HepG2 (cell line): Measurements from ENCODE around the gene SIGMAR1. TPM values are rescaled to one million over a fixed set of nuclear protein-coding genes. Genes with fewer than 3 reads are reported as not detected.

Experiments
- BORCS8-MEF2B ChIP-seq: sonication (generic); formaldehyde crosslinking; IDR thresholded peaks from 2 replicates; pipeline ENCODE4 v1.8.0; 2022; ENCODE audit warnings: mild to moderate bottlenecking, missing genetic modification reagents
- ESRRA ChIP-seq: sonication (generic); formaldehyde crosslinking; IDR thresholded peaks from 2 replicates; pipeline ENCODE4 v1.5.1; 2020; ENCODE audit warnings: mild to moderate bottlenecking, low read depth, missing genetic modification reagents
- KLF16 ChIP-seq, 2 experiments: sonication (generic) in 1 of 2; formaldehyde crosslinking in 1 of 2; IDR thresholded peaks; 2 replicates each; pipeline versions ENCODE4 v1.6.1 to v1.8.0; 2016 to 2023; ENCODE audit warnings: missing genetic modification reagents in 2 of 2, missing compliant biosample characterization in 1 of 2
- PHF8 ChIP-seq: sonication (generic); formaldehyde crosslinking; IDR thresholded peaks from 2 replicates; pipeline ENCODE4 v1.5.0; 2020; ENCODE audit warnings: missing genetic modification reagents
- YEATS2 ChIP-seq: sonication (generic); formaldehyde crosslinking; IDR thresholded peaks from 2 replicates; pipeline ENCODE4 v1.4.0; 2020; ENCODE audit warnings: missing genetic modification reagents, borderline replicate concordance
- polyA plus RNA-seq, 8 experiments: library from polyadenylated mRNA; depleted of rRNA in 3 of 8; stranded (reverse) in 7 of 8; unstranded in 1 of 8; fragments of >200 nt; fragmentation: Illumina TruSeq in 4 of 8; extraction: Trizol in 4 of 8; gene quantifications; 2 replicates each; pipeline versions ENCODE4 v1.2.1 to v1.2.3, GENCODE V29; 2011 to 2016; ENCODE audit warnings: low read depth in 4 of 8, missing spikeins in 1 of 8, mixed read lengths in 1 of 8; ENCODE audit not compliant: insufficient read depth in 1 of 8
- total RNA-seq, 5 experiments: library from RNA; depleted of rRNA; stranded (reverse); fragments of >200 nt; fragmentation: Illumina TruSeq; extraction: Trizol; gene quantifications; 2 replicates each; pipeline ENCODE4 v1.2.3, GENCODE V29; 2016; ENCODE audit warnings: low read depth in 1 of 5
- TF ChIP-seq, protein P1 (sequence below): sonication (generic); formaldehyde crosslinking; IDR thresholded peaks from 2 replicates; pipeline ENCODE4 v1.4.0; 2020; ENCODE audit warnings: missing genetic modification reagents
- TF ChIP-seq, protein P2 (sequence below): sonication (generic); formaldehyde crosslinking; IDR thresholded peaks from 2 replicates; pipeline ENCODE4 v1.4.0; 2020; ENCODE audit warnings: missing genetic modification reagents

The SIGMAR1 gene
- total and polyA plus RNA-seq, 2 of the 13 experiments (the other 11 are each of a cell fraction or from before 2014, with no cell fraction given): 38.9 to 60.8 TPM

DNA sequence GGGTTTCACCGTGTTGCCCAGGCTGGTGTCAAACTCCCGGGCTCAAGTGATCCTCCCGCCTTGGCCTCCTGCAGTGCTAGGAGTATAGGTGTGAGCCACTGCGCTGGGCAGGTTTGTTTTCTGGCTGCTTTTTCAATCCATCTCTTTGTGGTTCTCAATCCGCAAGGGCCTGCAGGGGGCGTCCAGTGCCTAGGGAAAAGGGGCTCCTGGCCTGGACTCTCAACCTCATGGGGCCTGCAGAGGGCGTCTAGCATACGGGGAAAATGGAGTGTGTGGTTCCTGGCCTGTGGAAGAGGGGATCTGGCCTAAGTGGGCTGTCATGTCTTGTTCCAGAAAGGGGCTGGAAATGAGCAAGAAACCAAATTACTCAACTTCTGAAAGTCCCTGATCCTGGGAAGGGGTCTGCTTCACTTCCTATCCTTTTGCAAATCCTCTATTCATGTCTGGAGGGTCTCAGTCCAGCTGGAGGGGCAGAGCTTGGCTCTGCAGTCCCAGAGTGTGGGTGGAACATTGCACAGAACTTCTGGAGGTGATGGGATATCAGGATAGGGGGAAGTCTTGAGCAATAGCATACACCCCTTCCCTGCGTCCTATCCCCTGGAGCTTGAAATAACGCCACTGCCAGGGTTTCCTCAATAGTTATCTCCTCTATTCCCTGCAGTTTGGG lies 37.6 kb upstream of the SIGMAR1 start (continued):
- TF ChIP-seq, protein P1, sequence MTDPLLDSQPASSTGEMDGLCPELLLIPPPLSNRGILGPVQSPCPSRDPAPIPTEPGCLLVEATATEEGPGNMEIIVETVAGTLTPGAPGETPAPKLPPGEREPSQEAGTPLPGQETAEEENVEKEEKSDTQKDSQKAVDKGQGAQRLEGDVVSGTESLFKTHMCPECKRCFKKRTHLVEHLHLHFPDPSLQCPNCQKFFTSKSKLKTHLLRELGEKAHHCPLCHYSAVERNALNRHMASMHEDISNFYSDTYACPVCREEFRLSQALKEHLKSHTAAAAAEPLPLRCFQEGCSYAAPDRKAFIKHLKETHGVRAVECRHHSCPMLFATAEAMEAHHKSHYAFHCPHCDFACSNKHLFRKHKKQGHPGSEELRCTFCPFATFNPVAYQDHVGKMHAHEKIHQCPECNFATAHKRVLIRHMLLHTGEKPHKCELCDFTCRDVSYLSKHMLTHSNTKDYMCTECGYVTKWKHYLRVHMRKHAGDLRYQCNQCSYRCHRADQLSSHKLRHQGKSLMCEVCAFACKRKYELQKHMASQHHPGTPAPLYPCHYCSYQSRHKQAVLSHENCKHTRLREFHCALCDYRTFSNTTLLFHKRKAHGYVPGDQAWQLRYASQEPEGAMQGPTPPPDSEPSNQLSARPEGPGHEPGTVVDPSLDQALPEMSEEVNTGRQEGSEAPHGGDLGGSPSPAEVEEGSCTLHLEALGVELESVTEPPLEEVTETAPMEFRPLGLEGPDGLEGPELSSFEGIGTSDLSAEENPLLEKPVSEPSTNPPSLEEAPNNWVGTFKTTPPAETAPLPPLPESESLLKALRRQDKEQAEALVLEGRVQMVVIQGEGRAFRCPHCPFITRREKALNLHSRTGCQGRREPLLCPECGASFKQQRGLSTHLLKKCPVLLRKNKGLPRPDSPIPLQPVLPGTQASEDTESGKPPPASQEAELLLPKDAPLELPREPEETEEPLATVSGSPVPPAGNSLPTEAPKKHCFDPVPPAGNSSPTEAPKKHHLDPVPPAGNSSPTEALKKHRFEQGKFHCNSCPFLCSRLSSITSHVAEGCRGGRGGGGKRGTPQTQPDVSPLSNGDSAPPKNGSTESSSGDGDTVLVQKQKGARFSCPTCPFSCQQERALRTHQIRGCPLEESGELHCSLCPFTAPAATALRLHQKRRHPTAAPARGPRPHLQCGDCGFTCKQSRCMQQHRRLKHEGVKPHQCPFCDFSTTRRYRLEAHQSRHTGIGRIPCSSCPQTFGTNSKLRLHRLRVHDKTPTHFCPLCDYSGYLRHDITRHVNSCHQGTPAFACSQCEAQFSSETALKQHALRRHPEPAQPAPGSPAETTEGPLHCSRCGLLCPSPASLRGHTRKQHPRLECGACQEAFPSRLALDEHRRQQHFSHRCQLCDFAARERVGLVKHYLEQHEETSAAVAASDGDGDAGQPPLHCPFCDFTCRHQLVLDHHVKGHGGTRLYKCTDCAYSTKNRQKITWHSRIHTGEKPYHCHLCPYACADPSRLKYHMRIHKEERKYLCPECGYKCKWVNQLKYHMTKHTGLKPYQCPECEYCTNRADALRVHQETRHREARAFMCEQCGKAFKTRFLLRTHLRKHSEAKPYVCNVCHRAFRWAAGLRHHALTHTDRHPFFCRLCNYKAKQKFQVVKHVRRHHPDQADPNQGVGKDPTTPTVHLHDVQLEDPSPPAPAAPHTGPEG: no peak
- TF ChIP-seq YEATS2 (CRISPR knock-in tag) (peak; percentile 46; the same call in 1 of the 2 replicates), ESRRA (CRISPR knock-in tag) (0 out of 2 replicates have a peak, but pooled peaks have one; percentile 55), KLF16 (CRISPR knock-in tag; IDR thresholded peaks at IDR 0.05) (peak in 1 of 2 experiments; percentile 57; a peak in 1 of 4 replicates), PHF8 (CRISPR knock-in tag) (0 out of 2 replicates have a peak, but pooled peaks have one; percentile 19), BORCS8-MEF2B (CRISPR knock-in tag) (0 out of 2 replicates have a peak, but pooled peaks have one; percentile 53)
- TF ChIP-seq, protein P2, sequence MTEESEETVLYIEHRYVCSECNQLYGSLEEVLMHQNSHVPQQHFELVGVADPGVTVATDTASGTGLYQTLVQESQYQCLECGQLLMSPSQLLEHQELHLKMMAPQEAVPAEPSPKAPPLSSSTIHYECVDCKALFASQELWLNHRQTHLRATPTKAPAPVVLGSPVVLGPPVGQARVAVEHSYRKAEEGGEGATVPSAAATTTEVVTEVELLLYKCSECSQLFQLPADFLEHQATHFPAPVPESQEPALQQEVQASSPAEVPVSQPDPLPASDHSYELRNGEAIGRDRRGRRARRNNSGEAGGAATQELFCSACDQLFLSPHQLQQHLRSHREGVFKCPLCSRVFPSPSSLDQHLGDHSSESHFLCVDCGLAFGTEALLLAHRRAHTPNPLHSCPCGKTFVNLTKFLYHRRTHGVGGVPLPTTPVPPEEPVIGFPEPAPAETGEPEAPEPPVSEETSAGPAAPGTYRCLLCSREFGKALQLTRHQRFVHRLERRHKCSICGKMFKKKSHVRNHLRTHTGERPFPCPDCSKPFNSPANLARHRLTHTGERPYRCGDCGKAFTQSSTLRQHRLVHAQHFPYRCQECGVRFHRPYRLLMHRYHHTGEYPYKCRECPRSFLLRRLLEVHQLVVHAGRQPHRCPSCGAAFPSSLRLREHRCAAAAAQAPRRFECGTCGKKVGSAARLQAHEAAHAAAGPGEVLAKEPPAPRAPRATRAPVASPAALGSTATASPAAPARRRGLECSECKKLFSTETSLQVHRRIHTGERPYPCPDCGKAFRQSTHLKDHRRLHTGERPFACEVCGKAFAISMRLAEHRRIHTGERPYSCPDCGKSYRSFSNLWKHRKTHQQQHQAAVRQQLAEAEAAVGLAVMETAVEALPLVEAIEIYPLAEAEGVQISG (CRISPR knock-in tag): peak; percentile 63
